Dendritic cell treated with granulocyte-macrophage colony-stimulating factor and Interleukin-4, amounts not matched to agents 40 ng/mL and 50 ng/mL, for 4 days (primary cell): ENCODE data around the gene MGAT4A.

Source experiments
- H3K27ac Mint-ChIP-seq: one replicate; pipeline ENCODE4 v1.8.0; 2022; ENCODE audit warnings: mild to moderate bottlenecking, mixed read lengths
- H3K27me3 Mint-ChIP-seq: one replicate; pipeline ENCODE4 v1.8.0; 2022; ENCODE audit warnings: mild to moderate bottlenecking, mixed read lengths
- H3K36me3 Mint-ChIP-seq: one replicate; pipeline ENCODE4 v1.8.0; 2022; ENCODE audit warnings: low read depth, mixed read lengths
- H3K4me1 Mint-ChIP-seq: one replicate; pipeline ENCODE4 v1.8.0; 2022; ENCODE audit warnings: low read depth, mixed read lengths
- H3K4me3 Mint-ChIP-seq: one replicate; pipeline ENCODE4 v1.8.0; 2022; ENCODE audit warnings: mild to moderate bottlenecking, moderate library complexity, mixed read lengths
- H3K9me3 Mint-ChIP-seq: one replicate; pipeline ENCODE4 v1.8.0; 2022; ENCODE audit warnings: mixed read lengths
- intact Hi-C: fragments of 100-400 bp; cut with micrococcal nuclease; formaldehyde crosslinking; loops from one replicate; pipeline ENCODE4 v1.15.0; 2022

The MGAT4A gene

GRCh38 chr2:98712145-98712544, 18.8 kb downstream of the MGAT4A start:
- no peak overlapping the region for H3K27ac Mint-ChIP-seq
- H3K36me3 Mint-ChIP-seq = peaks cover 82% of the 10 kb centered on the region
- H3K9me3 Mint-ChIP-seq = no peaks in the 10 kb centered on the region
- intact Hi-C loops = no loop called here
- no peaks in the 10 kb centered on the region for H3K27me3 Mint-ChIP-seq
- peaks cover 63% of the 10 kb centered on the region for H3K4me1 Mint-ChIP-seq
- no peak overlapping the region for H3K4me3 Mint-ChIP-seq

DNA sequence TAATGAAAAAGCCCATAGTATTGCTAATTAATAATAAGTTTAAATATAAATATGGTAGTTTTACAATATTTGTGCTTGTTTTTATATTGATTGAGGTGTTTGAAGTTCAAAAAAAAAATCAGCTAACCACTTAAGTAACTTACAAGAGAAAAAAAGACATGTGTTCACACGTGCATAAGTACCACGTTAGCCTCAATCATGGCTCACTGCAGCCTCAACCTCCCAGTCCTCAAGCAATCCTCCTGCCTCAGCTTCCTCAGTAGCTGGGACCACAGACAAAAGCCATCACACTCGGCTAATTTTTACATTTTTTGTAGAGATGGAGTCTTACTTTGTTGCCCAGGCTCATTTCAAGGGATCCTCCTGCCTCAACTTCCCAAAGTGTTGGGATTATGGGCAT, 19.4 kb downstream of the MGAT4A start:
- Mint-ChIP-seq H3K36me3 (peaks cover 76% of the 10 kb centered on the region), H3K4me1 (peaks cover 63% of the 10 kb centered on the region), H3K27ac (no peak overlapping the region), H3K9me3 (no peaks in the 10 kb centered on the region), H3K4me3 (no peak overlapping the region), H3K27me3 (no peaks in the 10 kb centered on the region)
- intact Hi-C loops = no loop called here

- peak overlapping the region; percentile 23 for H3K4me3 Mint-ChIP-seq
- intact Hi-C loops = no loop called here
- H3K27ac Mint-ChIP-seq = no peak overlapping the region
- no peaks in the 10 kb centered on the region for H3K27me3 Mint-ChIP-seq
- peaks cover 73% of the 10 kb centered on the region for H3K36me3 Mint-ChIP-seq
- H3K4me1 Mint-ChIP-seq = peaks cover 63% of the 10 kb centered on the region
- no peaks in the 10 kb centered on the region for H3K9me3 Mint-ChIP-seq
Observed at GRCh38 chr2:98710734-98711133, 20.2 kb downstream of the MGAT4A start.

GRCh38 chr2:98709535-98709934, 21.4 kb downstream of the MGAT4A start:
- no peaks in the 10 kb centered on the region for H3K9me3 Mint-ChIP-seq
- peaks cover 70% of the 10 kb centered on the region for H3K36me3 Mint-ChIP-seq
- no peak overlapping the region for H3K27ac Mint-ChIP-seq
- H3K27me3 Mint-ChIP-seq = no peaks in the 10 kb centered on the region
- H3K4me1 Mint-ChIP-seq = peaks cover 62% of the 10 kb centered on the region
- intact Hi-C loops = no loop called here
- no peak overlapping the region for H3K4me3 Mint-ChIP-seq

- Mint-ChIP-seq H3K4me3 (no peak overlapping the region), H3K4me1 (peaks cover 61% of the 10 kb centered on the region), H3K36me3 (peaks cover 70% of the 10 kb centered on the region), H3K27me3 (no peaks in the 10 kb centered on the region), H3K9me3 (no peaks in the 10 kb centered on the region), H3K27ac (no peak overlapping the region)
- intact Hi-C loops = no loop called here
Observed at GRCh38 chr2:98708396-98709186, 22.3 kb downstream of the MGAT4A start.

DNA sequence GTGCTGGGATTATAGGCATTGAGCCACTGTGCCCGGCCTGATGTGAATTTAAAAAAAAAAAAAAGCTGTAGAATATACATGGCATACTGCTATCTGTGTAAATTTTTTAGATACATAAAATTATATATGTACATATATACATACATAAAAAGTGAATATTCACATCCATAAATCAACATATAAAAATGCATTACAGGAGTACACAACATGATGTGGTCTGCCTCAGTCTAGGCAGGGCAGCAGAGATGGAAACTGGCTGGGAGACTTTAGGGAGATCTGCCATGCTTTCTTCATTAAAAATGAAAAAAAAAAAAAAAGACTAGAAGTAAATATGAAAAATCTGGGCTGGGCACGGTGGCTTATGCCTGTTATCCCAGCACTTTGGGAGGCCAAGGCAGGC, 24.3 kb downstream of the MGAT4A start:
- peaks cover 70% of the 10 kb centered on the region for H3K36me3 Mint-ChIP-seq
- no peak overlapping the region for H3K27ac Mint-ChIP-seq
- no peaks in the 10 kb centered on the region for H3K27me3 Mint-ChIP-seq
- intact Hi-C loops = no loop called here
- H3K4me3 Mint-ChIP-seq = no peak overlapping the region
- H3K9me3 Mint-ChIP-seq = no peaks in the 10 kb centered on the region
- H3K4me1 Mint-ChIP-seq = peaks cover 69% of the 10 kb centered on the region

GRCh38 chr2:98705333-98705617, 25.7 kb downstream of the MGAT4A start:
- H3K36me3 Mint-ChIP-seq = peaks cover 69% of the 10 kb centered on the region
- intact Hi-C loops = no loop called here
- no peaks in the 10 kb centered on the region for H3K27me3 Mint-ChIP-seq
- peaks cover 64% of the 10 kb centered on the region for H3K4me1 Mint-ChIP-seq
- H3K4me3 Mint-ChIP-seq = no peak overlapping the region
- no peaks in the 10 kb centered on the region for H3K9me3 Mint-ChIP-seq
- no peak overlapping the region for H3K27ac Mint-ChIP-seq

- intact Hi-C loops = no loop called here
- Mint-ChIP-seq H3K4me1 (peaks cover 59% of the 10 kb centered on the region), H3K27ac (no peak overlapping the region), H3K4me3 (no peak overlapping the region), H3K36me3 (peaks cover 66% of the 10 kb centered on the region), H3K27me3 (no peaks in the 10 kb centered on the region), H3K9me3 (no peaks in the 10 kb centered on the region)
Observed at GRCh38 chr2:98704499-98705332, 26.2 kb downstream of the MGAT4A start.

DNA sequence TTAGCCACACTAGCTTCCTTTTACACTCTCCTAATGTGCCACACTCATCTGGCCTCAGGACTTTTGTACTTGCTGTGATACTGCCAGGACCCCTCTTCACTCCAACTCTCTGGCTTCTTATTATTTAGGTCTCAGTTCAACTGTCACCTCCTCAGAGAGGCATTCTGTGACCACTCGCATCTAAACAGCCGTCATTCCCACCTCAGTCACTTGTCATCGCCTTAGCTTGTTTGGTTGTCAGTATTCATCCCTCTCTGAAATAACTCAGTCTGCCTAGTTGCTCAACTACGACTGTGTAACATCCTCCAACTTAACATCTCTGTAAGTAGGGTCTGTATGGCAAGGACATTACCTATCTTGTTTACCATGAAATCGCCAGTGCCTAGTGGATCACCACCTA, 27.2 kb downstream of the MGAT4A start:
- intact Hi-C loops = no loop called here
- Mint-ChIP-seq H3K4me1 (peaks cover 53% of the 10 kb centered on the region), H3K27ac (peak overlapping the region; percentile 59), H3K36me3 (peaks cover 63% of the 10 kb centered on the region), H3K27me3 (no peaks in the 10 kb centered on the region), H3K9me3 (no peaks in the 10 kb centered on the region), H3K4me3 (no peak overlapping the region)

- no peaks in the 10 kb centered on the region for H3K9me3 Mint-ChIP-seq
- no peak overlapping the region for H3K4me3 Mint-ChIP-seq
- peaks cover 65% of the 10 kb centered on the region for H3K36me3 Mint-ChIP-seq
- intact Hi-C loops = no loop called here
- peaks cover 59% of the 10 kb centered on the region for H3K4me1 Mint-ChIP-seq
- peak overlapping the region; percentile 59 for H3K27ac Mint-ChIP-seq
- H3K27me3 Mint-ChIP-seq = no peaks in the 10 kb centered on the region
Observed at GRCh38 chr2:98702858-98703620, 27.9 kb downstream of the MGAT4A start.

GRCh38 chr2:98702127-98702802, 28.7 kb downstream of the MGAT4A start:
- no peak overlapping the region for H3K4me3 Mint-ChIP-seq
- H3K27me3 Mint-ChIP-seq = no peaks in the 10 kb centered on the region
- H3K4me1 Mint-ChIP-seq = peaks cover 55% of the 10 kb centered on the region
- intact Hi-C loops = no loop called here
- no peaks in the 10 kb centered on the region for H3K9me3 Mint-ChIP-seq
- H3K27ac Mint-ChIP-seq = peak overlapping the region; percentile 41
- H3K36me3 Mint-ChIP-seq = peaks cover 59% of the 10 kb centered on the region

GRCh38 chr2:98701230-98701629, 29.7 kb downstream of the MGAT4A start:
- Mint-ChIP-seq H3K27ac (no peak overlapping the region), H3K4me1 (peaks cover 61% of the 10 kb centered on the region), H3K9me3 (no peaks in the 10 kb centered on the region), H3K27me3 (no peaks in the 10 kb centered on the region), H3K36me3 (peaks cover 60% of the 10 kb centered on the region), H3K4me3 (no peak overlapping the region)
- intact Hi-C loops = no loop called here

GRCh38 chr2:98698896-98699295, 32.0 kb downstream of the MGAT4A start:
- Mint-ChIP-seq H3K9me3 (no peaks in the 10 kb centered on the region), H3K27me3 (no peaks in the 10 kb centered on the region), H3K4me3 (no peak overlapping the region), H3K4me1 (peaks cover 67% of the 10 kb centered on the region), H3K27ac (no peak overlapping the region), H3K36me3 (peaks cover 61% of the 10 kb centered on the region)
- intact Hi-C loops = no loop called here
